H9 (cell line): ENCODE results near the gene BEND5. TPM values are rescaled to one million over a fixed set of nuclear protein-coding genes. Genes with fewer than 3 reads are reported as not detected.

Experiments used
- DNase-seq: peaks from one replicate; pipeline ENCODE4 v3.0.0-alpha.2; 2017
- H2AFZ ChIP-seq: one replicate; pipeline ENCODE4 v1.6.1; 2013; ENCODE audit warnings: mild to moderate bottlenecking, low read length, control low read depth, moderate library complexity
- H2AK5ac ChIP-seq: 2 replicates; pipeline ENCODE4 v1.6.1; 2013; ENCODE audit warnings: low read length, control low read depth, mixed read lengths; ENCODE audit not compliant: insufficient read length
- H2BK120ac ChIP-seq: one replicate; pipeline ENCODE4 v1.6.1; 2013; ENCODE audit warnings: low read depth, mild to moderate bottlenecking, low read length, control low read depth, inconsistent platforms; ENCODE audit not compliant: poor library complexity, severe bottlenecking
- H2BK12ac ChIP-seq: 2 replicates; pipeline ENCODE4 v1.6.1; 2013; ENCODE audit warnings: low read length, control low read depth, mixed read lengths, low read depth; ENCODE audit not compliant: insufficient read length
- H2BK15ac ChIP-seq: 2 replicates; pipeline ENCODE4 v1.6.1; 2013; ENCODE audit warnings: low read depth, low read length, control low read depth
- H2BK20ac ChIP-seq: one replicate; pipeline ENCODE4 v1.6.1; 2013; ENCODE audit warnings: low read depth, mild to moderate bottlenecking, low read length, control low read depth, inconsistent platforms; ENCODE audit not compliant: poor library complexity, severe bottlenecking
- H2BK5ac ChIP-seq: 2 replicates; pipeline ENCODE4 v1.6.1; 2013; ENCODE audit warnings: low read length, control low read depth, mixed read lengths; ENCODE audit not compliant: insufficient read length
- H3K14ac ChIP-seq: 2 replicates; pipeline ENCODE4 v1.6.1; 2013; ENCODE audit warnings: low read length, control low read depth; ENCODE audit not compliant: insufficient read depth
- H3K18ac ChIP-seq: 2 replicates; pipeline ENCODE4 v1.6.1; 2013; ENCODE audit warnings: low read depth, mild to moderate bottlenecking, mixed read lengths, low read length, control low read depth; ENCODE audit not compliant: insufficient read length
- H3K23ac ChIP-seq: 2 replicates; pipeline ENCODE4 v1.6.1; 2013; ENCODE audit warnings: low read length, control low read depth, mixed read lengths, low read depth; ENCODE audit not compliant: insufficient read length
- H3K23me2 ChIP-seq: 2 replicates; pipeline ENCODE4 v1.6.1; 2013; ENCODE audit warnings: low read depth, mild to moderate bottlenecking, mixed read lengths, low read length, control low read depth; ENCODE audit not compliant: insufficient read length, poor library complexity, severe bottlenecking
- H3K27ac ChIP-seq: 2 replicates; pipeline ENCODE4 v1.5.1; 2013; ENCODE audit warnings: low read length, control low read depth, mixed read lengths, low read depth; ENCODE audit not compliant: insufficient read length
- H3K27me3 ChIP-seq: 2 replicates; pipeline ENCODE4 v1.6.1; 2013; ENCODE audit warnings: low read length, control low read depth, inconsistent platforms; ENCODE audit not compliant: insufficient read depth
- H3K4ac ChIP-seq: 2 replicates; pipeline ENCODE4 v1.6.1; 2013; ENCODE audit warnings: low read depth, mild to moderate bottlenecking, control low read depth, inconsistent platforms, low read length, moderate library complexity
- H3K4me1 ChIP-seq: 2 replicates; pipeline ENCODE4 v1.6.1; 2013; ENCODE audit warnings: low read length, control low read depth, inconsistent platforms; ENCODE audit not compliant: insufficient read depth
- H3K4me2 ChIP-seq: 2 replicates; pipeline ENCODE4 v1.6.1; 2013; ENCODE audit warnings: low read length, control low read depth, mixed read lengths; ENCODE audit not compliant: insufficient read length, insufficient read depth
- H3K56ac ChIP-seq: 2 replicates; pipeline ENCODE4 v1.6.1; 2013; ENCODE audit warnings: low read depth, mild to moderate bottlenecking, mixed read lengths, low read length, control low read depth; ENCODE audit not compliant: insufficient read length
- H3K79me1 ChIP-seq: 2 replicates; pipeline ENCODE4 v1.6.1; 2013; ENCODE audit warnings: low read depth, mild to moderate bottlenecking, moderate library complexity, low read length, control low read depth, inconsistent platforms; ENCODE audit not compliant: insufficient read depth, poor library complexity, severe bottlenecking
- H3K79me2 ChIP-seq: 2 replicates; pipeline ENCODE4 v1.6.1; 2013; ENCODE audit warnings: low read length, control low read depth, inconsistent platforms; ENCODE audit not compliant: insufficient read depth
- H3K9ac ChIP-seq: 2 replicates; pipeline ENCODE4 v1.6.1; 2013; ENCODE audit warnings: low read length, control low read depth, mixed read lengths; ENCODE audit not compliant: insufficient read length; ENCODE audit errors: extremely low read depth
- H3K9me3 ChIP-seq: one replicate; pipeline ENCODE4 v1.6.1; 2013; ENCODE audit warnings: low read depth, low read length, inconsistent platforms; ENCODE audit not compliant: control insufficient read depth
- H3T11ph ChIP-seq: one replicate; pipeline ENCODE4 v1.6.1; 2013; ENCODE audit warnings: mild to moderate bottlenecking, low read length, control low read depth, inconsistent platforms
- H4K20me1 ChIP-seq: one replicate; pipeline ENCODE4 v1.6.1; 2013; ENCODE audit not compliant: control insufficient read depth, insufficient read length, insufficient read depth
- H4K5ac ChIP-seq: 2 replicates; pipeline ENCODE4 v1.6.1; 2013; ENCODE audit warnings: low read depth, mild to moderate bottlenecking, mixed read lengths, low read length, control low read depth; ENCODE audit not compliant: insufficient read length
- H4K8ac ChIP-seq: replicated peaks from 2 replicates; pipeline ENCODE4 v1.6.1; 2013; ENCODE audit warnings: low read length, control low read depth, mixed read lengths, low read depth; ENCODE audit not compliant: insufficient read length
- H4K91ac ChIP-seq: 2 replicates; pipeline ENCODE4 v1.6.1; 2013; ENCODE audit warnings: low read depth, mild to moderate bottlenecking, moderate library complexity, mixed read lengths, low read length, control low read depth; ENCODE audit not compliant: insufficient read length
- H3K27ac Mint-ChIP-seq, 3 experiments: 2 replicates in 2 of 3; 3 replicates in 1 of 3; pipeline ENCODE4 v1.8.0; 2020 to 2021; ENCODE audit warnings: mixed read lengths in 3 of 3, mild to moderate bottlenecking in 1 of 3, moderate library complexity in 1 of 3
- H3K27me3 Mint-ChIP-seq: 2 replicates; pipeline ENCODE4 v1.8.0; 2021; ENCODE audit warnings: low read depth, mild to moderate bottlenecking, moderate library complexity, mixed read lengths
- H3K36me3 Mint-ChIP-seq, 3 experiments: 2 replicates in 2 of 3; 3 replicates in 1 of 3; pipeline ENCODE4 v1.8.0; 2020 to 2021; ENCODE audit warnings: low read depth in 3 of 3, mixed read lengths in 3 of 3; ENCODE audit not compliant: insufficient read depth in 1 of 3
- H3K4me1 Mint-ChIP-seq, 2 experiments: 2 replicates each; pipeline ENCODE4 v1.8.0; 2020; ENCODE audit warnings: mixed read lengths in 2 of 2
- H3K4me3 Mint-ChIP-seq, 2 experiments: 2 replicates in 1 of 2; 3 replicates in 1 of 2; pipeline ENCODE4 v1.8.0; 2020 to 2021; ENCODE audit warnings: mild to moderate bottlenecking in 2 of 2, mixed read lengths in 2 of 2, moderate library complexity in 1 of 2
- H3K9me3 Mint-ChIP-seq, 2 experiments: 2 replicates in 1 of 2; 3 replicates in 1 of 2; pipeline ENCODE4 v1.8.0; 2020; ENCODE audit warnings: mild to moderate bottlenecking in 2 of 2, mixed read lengths in 2 of 2, moderate library complexity in 1 of 2
- WGBS: extraction: QIAGEN DNeasy Blood & Tissue Kit; methylation state at CpG from one replicate; pipeline ENCODE4 v1.1.7; 2013; ENCODE audit warnings: missing lambda C conversion rate, low lambda C conversion rate, mixed read lengths; ENCODE audit not compliant: insufficient read length; ENCODE audit errors: extremely low coverage; 5-methylcytosine and 5-hydroxymethylcytosine counted together
- total RNA-seq: library from RNA; stranded (reverse); gene quantifications from 2 replicates; pipeline ENCODE4 v1.2.1, GENCODE V29; 2021
- TF ChIP-seq, protein P1 (sequence below): fragments of 200-600 bp; sonication (generic); conservative IDR thresholded peaks from 3 replicates; pipeline ENCODE4 v1.8.0; 2021; ENCODE audit warnings: antibody characterized with exemption, mild to moderate bottlenecking

BEND5 gene
- total RNA-seq, 1 experiment from 2014 or later, result 4.8 TPM

DNA sequence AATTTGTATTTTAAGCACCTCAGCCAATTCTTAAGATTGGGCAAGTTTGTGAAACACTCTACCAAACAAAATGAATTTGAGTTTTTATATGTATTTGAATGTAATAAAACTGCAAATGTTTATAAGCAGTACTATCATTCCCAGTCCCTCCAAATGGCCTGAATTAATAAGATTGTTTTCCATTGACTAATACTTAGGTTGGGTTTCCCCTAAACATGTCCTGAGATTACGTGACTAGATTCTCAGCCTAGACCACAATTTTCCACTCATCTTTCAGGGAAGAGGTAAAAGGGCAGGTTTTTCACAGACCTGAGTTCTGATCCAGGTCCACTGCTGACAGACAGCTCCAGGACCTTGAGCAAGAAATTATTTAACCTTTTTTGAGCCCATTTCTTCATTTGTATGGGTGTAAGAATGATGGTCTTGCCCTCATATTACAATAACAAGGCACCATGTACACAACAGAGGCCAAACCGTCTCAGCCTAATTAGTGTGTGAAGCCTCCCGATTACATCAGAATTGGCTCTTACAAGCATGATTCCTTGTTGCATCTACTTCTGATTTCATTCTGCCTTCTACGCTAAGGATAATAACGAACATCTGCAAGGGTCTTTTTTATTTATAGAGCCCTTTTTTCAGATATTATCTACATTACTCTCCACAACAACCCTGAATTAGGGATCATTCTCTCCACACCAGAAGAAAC is 51.2 kb downstream of the BEND5 start:
- Histone ChIP-seq H2BK5ac (no peak overlapping the region), H4K8ac (no peak overlapping the region), H3K27ac (no peak overlapping the region), H3K9ac (no peak overlapping the region), H3K4me2 (no peak overlapping the region), H2BK120ac (no peak overlapping the region), H3K4ac (no peak overlapping the region), H4K5ac (no peak overlapping the region), H3K9me3 (no peaks in the 10 kb centered on the region), H4K20me1 (no peaks in the 10 kb centered on the region), H3K79me1 (no peaks in the 10 kb centered on the region), H2AFZ (no peak overlapping the region), H3K56ac (no peak overlapping the region), H3K23me2 (no peaks in the 10 kb centered on the region), H2BK15ac (no peak overlapping the region), H3K4me1 (no peaks in the 10 kb centered on the region), H3T11ph (no peak overlapping the region), H3K27me3 (no peaks in the 10 kb centered on the region), H2BK12ac (no peak overlapping the region), H3K18ac (no peak overlapping the region), H3K14ac (no peak overlapping the region), H4K91ac (no peak overlapping the region), H3K23ac (no peak overlapping the region), H3K79me2 (0 out of 2 replicates have a peak, but pooled peaks cover 2% of the 10 kb centered on the region), H2AK5ac (no peak overlapping the region), H2BK20ac (no peak overlapping the region)
- no peaks in the 10 kb centered on the region for H3K9me3 Mint-ChIP-seq
- DNase-seq, result no peak
- no peak overlapping the region for H3K27ac Mint-ChIP-seq
- no peak overlapping the region for H3K4me3 Mint-ChIP-seq
- H3K27me3 Mint-ChIP-seq, result no peaks in the 10 kb centered on the region; the same call in 1 of the 2 replicates
- H3K36me3 Mint-ChIP-seq, result peaks cover 0 to 4% (median 1%) of the 10 kb centered on the region in 3 experiments; a peak in 2 of 7 replicates
- no peaks in the 10 kb centered on the region for H3K4me1 Mint-ChIP-seq
- WGBS, result no CpG with 5 or more reads among the region's 5 CpGs
- TF ChIP-seq, protein P1, sequence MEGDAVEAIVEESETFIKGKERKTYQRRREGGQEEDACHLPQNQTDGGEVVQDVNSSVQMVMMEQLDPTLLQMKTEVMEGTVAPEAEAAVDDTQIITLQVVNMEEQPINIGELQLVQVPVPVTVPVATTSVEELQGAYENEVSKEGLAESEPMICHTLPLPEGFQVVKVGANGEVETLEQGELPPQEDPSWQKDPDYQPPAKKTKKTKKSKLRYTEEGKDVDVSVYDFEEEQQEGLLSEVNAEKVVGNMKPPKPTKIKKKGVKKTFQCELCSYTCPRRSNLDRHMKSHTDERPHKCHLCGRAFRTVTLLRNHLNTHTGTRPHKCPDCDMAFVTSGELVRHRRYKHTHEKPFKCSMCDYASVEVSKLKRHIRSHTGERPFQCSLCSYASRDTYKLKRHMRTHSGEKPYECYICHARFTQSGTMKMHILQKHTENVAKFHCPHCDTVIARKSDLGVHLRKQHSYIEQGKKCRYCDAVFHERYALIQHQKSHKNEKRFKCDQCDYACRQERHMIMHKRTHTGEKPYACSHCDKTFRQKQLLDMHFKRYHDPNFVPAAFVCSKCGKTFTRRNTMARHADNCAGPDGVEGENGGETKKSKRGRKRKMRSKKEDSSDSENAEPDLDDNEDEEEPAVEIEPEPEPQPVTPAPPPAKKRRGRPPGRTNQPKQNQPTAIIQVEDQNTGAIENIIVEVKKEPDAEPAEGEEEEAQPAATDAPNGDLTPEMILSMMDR, result no peak
